ENCODE data around the gene THOC6.

Gene THOC6

GRCh38 chr16:2992383-2993081 is 31.3 kb upstream of the THOC6 start:
- no peak for DNase-seq

DNA sequence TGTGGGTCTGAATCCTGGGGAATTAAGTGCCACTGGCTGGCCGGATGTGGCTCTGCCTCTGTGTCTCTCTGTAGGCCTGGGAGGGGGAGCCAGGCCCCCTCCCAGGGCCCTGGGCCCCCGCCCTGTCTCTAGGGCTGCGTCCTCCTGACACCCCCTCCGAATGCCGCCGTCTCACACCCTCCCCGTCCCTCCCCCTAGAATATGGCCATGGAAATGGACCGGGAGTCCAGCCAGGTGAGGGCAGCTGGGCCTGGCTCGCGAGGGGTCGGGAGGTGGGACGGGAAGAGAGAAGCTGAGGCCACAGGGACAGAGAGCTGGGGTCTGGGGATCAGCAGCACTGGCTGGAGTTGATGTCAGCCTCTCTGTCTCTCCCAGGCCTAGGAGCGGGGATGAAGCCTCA is 27.5 kb upstream of the THOC6 start:
- DNase-seq: no peak

DNA sequence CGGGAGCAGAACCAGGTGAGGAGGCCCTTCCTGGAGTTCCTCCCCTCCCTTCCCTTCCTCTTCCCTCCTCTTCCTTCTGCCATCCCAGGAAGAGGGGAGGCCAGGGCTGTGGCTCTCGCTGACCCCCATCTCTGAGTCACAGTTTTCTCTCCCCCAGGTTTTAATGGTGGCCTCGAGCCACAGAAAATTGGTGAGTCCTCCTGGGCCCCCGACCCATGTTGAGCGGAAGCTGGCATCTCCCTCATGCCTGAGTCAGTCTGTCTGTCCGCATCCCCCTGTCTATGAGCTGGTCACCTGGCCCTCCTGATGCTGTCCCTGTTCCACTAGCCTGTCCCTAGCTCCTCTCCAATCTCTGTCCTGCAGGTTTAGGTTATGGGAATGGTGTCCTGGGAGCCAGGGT is 23.9 kb upstream of the THOC6 start:
- no peak for DNase-seq

GRCh38 chr16:3000540-3000939 is 23.3 kb upstream of the THOC6 start:
- DNase-seq: no peak

GRCh38 chr16:3001316-3001715 is 22.5 kb upstream of the THOC6 start:
- DNase-seq: no peak

- peak; percentile 91 to 97 for DNase-seq
Measured at GRCh38 chr16:3003582-3004270, 20.1 kb upstream of the THOC6 start.

- DNase-seq: peak in 1 of 2 experiments; percentile 50
Measured at GRCh38 chr16:3004319-3004718, 19.5 kb upstream of the THOC6 start.

- no peak for DNase-seq
Measured at GRCh38 chr16:3004781-3005284, 19.0 kb upstream of the THOC6 start.

- DNase-seq: no peak
Measured at GRCh38 chr16:3007059-3007956, 16.5 kb upstream of the THOC6 start.

GRCh38 chr16:3007957-3008689 is 15.7 kb upstream of the THOC6 start:
- DNase-seq: no peak

DNA sequence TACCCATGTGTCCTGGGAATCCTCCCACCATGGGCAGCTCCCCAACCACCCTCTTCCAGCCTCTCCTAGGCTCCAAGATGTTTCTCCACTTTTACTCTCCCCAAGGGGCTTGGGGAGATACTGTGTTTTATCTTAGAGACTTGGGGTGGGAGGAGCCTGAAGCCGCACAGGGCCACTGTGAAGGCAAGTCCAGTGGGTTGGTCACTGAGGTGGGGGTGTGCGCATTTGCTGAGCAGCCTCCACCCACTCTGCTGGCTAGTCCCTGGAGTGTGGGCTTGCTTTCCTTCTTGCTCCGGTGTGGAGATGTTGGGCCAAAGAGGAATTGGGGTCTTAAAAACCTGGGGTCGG is 15.2 kb upstream of the THOC6 start:
- no peak for DNase-seq

DNA sequence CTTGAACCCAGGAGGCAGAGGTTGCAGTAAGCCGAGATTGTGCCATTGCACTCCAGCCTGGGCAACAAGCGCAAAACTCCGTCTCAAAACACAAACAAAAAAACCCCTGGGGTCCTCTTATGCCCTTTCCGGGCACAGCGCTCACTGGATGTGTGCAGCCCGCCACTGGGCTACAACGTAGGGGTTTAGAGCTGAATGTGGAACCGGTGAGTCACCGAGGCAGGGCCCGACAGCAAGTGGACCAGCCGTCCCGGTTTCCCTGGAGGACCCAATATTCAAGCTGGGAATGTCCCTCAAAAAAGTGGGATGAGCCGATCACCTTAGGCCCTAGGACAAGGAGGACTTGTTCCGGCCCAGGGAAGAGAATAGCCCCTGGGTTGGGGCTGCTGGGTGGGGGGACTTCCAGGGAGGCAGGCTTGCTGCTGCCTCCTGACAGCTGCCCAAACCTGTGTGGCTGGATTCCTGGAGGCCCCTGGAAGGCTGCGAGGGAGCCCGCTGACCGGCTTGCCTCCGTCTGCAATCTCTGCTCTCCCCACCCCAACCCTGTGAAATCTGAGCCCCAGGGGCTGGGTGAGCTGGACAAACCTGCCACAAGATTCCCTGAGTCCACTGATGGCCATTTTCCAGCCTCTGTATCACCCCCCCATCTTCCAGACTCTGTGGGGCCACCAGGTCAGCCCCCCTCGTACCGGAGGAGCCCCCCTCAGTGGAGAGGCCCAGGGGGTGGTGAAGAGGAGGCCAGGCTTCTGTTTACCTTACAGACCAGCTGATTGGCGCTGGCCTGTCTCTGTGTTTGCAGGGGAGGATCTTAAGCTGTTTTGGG is 14.1 kb upstream of the THOC6 start:
- no peak for DNase-seq

- no peak for DNase-seq
Measured at GRCh38 chr16:3010510-3010909, 13.3 kb upstream of the THOC6 start.

DNA sequence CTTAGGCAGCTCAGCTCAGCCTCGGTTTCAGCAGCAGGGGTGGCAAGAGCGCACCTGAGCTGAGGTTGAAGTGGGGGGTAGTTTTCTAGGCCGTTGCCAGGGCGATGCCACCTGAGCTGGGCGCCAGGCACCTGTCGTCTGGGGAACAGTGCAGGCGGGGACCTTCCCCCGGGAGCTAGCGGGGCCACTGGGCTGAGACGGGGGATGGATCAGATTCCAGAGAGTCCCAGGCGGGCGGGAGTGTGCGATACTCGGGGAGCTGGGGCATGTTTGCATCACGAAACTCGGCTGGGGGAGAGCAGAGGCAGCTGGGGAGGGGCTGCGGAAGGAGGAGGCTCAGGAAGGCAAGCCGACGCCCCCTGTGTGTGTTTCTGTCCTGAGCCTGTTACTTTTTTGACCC is 11.6 kb upstream of the THOC6 start:
- peak; percentile 33 to 73 for DNase-seq

GRCh38 chr16:3012828-3013420 is 10.9 kb upstream of the THOC6 start, which contains the start of gene CLDN9:
Gene CLDN9 (plus strand): TSS chr16:3012923. CDS start chr16:3013363, 440 bp downstream.
- DNase-seq: peak in 1 of 2 experiments; percentile 59

DNA sequence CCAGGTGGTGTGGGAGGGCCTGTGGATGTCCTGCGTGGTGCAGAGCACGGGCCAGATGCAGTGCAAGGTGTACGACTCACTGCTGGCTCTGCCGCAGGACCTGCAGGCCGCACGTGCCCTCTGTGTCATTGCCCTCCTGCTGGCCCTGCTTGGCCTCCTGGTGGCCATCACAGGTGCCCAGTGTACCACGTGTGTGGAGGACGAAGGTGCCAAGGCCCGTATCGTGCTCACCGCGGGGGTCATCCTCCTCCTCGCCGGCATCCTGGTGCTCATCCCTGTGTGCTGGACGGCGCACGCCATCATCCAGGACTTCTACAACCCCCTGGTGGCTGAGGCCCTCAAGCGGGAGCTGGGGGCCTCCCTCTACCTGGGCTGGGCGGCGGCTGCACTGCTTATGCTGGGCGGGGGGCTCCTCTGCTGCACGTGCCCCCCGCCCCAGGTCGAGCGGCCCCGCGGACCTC is 10.3 kb upstream of the THOC6 start:
- DNase-seq: no peak

DNA sequence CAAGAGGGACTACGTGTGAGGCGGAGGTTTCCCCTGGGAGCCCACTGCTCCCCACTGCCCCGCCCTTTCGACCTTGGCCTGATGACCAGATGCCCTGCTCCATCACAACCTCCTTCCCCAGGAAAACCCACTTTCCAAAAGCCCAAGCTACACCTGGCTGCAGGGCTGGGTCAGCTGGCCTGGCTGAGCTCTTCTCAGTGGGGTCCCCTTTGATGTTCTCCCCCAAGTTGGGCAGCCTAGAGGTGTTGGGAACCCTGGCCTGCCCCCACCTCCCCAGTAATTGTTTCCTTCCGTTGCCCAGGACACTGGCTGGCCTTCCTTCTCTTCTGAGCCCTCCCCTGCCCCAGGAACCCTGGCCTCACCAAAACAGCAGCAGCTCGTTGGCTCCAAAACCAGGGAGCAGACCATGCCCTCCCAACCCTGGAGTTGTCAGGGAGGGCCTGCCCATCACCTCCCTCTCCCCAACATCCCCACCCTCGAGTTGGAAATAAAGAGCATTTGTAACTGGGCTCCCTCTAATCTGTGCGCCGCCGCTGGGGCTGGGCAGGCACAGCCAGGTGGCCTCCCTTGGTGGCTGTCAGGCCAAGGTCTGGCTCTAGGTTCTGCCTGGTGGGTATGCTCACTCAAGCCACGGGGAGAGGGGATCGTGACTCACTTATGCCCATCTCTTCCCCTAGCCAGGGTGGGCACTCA is 9.7 kb upstream of the THOC6 start:
- DNase-seq: no peak

GRCh38 chr16:3014971-3015370 is 8.9 kb upstream of the THOC6 start:
- DNase-seq: no peak

DNA sequence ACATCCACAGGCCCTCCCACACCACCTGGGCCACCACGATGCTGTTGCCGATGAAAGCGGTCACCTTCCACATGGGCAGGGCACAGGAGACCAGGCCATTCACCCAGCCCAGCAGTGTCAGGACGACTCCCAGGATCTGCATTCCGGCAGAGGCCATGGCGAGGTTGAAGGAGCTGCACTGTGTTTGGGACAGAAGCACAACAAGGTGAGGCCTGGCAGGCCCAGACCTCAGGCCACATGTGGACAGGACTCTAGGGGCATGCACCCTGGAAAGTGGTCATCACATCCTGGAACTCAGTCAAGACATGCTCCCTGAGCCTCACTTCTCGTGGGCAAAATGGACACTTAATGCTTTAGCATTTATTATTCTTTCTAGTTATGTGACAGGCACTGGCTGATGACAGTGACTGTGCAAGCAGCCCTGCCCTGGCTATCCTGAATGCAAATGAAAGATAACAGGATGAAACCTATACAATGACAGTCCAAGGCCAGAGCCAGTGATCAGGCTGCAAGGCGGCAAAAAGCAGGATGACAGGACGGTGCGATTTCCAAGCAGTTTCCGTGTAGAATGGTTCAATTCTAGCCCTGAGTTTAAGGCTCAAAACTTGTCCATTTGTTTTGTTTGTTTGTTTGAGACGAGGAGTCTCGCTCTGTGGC is 7.8 kb upstream of the THOC6 start:
- DNase-seq: no peak

- no peak for DNase-seq
Measured at GRCh38 chr16:3017344-3017743, 6.5 kb upstream of the THOC6 start.
